GM23338 (cell line): ENCODE data around the gene CYYR1. TPM values are rescaled to one million over a fixed set of nuclear protein-coding genes. Genes with fewer than 3 reads are reported as not detected.

Experiments used
- EZH2phosphoT487 ChIP-seq: fragments of 200-600 bp; sonication (generic); IDR thresholded peaks from one replicate; pipeline ENCODE4 v1.8.1; 2018; ENCODE audit warnings: antibody characterized with exemption; ENCODE audit not compliant: unreplicated experiment
- NANOG ChIP-seq: IDR thresholded peaks from 2 replicates; pipeline ENCODE4 v1.6.1; 2016; ENCODE audit warnings: antibody characterized with exemption, borderline replicate concordance
- STAT1 ChIP-seq: IDR thresholded peaks from one replicate; pipeline ENCODE4 v1.6.1; 2016; ENCODE audit warnings: antibody characterized with exemption; ENCODE audit not compliant: unreplicated experiment
- ZNF331 ChIP-seq: fragments of 250-450 bp; sonication (Bioruptor Pico); IDR thresholded peaks from 2 replicates; pipeline ENCODE4 v1.5.0; 2020; ENCODE audit warnings: low read depth, mild to moderate bottlenecking, moderate library complexity
- polyA plus RNA-seq: library from polyadenylated mRNA; unstranded; fragments of >200 nt; fragmentation: Nextera tagmentation; extraction: Ambion mirVana; gene quantifications from 2 replicates; pipeline ENCODE4 v1.2.1, GENCODE V29; 2016
- total RNA-seq: library from RNA; depleted of rRNA; stranded (reverse); fragments of >200 nt; shearing (Covaris generic); gene quantifications from 2 replicates; pipeline ENCODE4 v1.2.3, GENCODE V29; 2014
- TF ChIP-seq, protein P1 (sequence below): fragments of 250-450 bp; sonication (Bioruptor Pico); IDR thresholded peaks from 2 replicates; pipeline ENCODE4 v1.5.0; 2020; ENCODE audit warnings: mild to moderate bottlenecking, moderate library complexity
- TF ChIP-seq, protein P2 (sequence below): IDR thresholded peaks from one replicate; pipeline ENCODE4 v1.6.1; 2018; ENCODE audit warnings: antibody characterized with exemption; ENCODE audit not compliant: unreplicated experiment

Gene CYYR1
- total and polyA plus RNA-seq, 2 experiments from 2014 or later: 23.8 to 25.4 TPM

DNA sequence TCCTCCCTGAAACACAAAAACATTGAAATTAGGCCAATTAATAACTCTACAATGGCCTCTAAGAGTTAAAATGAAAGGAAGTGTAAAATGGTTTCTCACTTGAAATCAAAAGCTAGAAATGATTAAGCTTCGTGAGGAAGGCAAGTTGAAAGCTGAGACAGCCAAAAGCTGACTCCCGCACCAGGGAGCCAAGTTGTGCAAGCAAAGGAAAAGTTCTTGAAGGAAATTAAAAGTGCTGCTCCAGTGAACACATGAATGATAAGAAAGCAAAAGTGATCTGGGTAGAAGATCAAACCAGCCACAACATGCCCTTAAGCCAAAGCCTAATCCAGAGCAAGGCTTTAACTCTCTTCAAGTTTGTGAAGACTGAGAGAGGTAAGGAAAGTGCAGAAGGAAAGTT is 22.8 kb downstream of the CYYR1 start (continued):
- TF ChIP-seq, protein P1, sequence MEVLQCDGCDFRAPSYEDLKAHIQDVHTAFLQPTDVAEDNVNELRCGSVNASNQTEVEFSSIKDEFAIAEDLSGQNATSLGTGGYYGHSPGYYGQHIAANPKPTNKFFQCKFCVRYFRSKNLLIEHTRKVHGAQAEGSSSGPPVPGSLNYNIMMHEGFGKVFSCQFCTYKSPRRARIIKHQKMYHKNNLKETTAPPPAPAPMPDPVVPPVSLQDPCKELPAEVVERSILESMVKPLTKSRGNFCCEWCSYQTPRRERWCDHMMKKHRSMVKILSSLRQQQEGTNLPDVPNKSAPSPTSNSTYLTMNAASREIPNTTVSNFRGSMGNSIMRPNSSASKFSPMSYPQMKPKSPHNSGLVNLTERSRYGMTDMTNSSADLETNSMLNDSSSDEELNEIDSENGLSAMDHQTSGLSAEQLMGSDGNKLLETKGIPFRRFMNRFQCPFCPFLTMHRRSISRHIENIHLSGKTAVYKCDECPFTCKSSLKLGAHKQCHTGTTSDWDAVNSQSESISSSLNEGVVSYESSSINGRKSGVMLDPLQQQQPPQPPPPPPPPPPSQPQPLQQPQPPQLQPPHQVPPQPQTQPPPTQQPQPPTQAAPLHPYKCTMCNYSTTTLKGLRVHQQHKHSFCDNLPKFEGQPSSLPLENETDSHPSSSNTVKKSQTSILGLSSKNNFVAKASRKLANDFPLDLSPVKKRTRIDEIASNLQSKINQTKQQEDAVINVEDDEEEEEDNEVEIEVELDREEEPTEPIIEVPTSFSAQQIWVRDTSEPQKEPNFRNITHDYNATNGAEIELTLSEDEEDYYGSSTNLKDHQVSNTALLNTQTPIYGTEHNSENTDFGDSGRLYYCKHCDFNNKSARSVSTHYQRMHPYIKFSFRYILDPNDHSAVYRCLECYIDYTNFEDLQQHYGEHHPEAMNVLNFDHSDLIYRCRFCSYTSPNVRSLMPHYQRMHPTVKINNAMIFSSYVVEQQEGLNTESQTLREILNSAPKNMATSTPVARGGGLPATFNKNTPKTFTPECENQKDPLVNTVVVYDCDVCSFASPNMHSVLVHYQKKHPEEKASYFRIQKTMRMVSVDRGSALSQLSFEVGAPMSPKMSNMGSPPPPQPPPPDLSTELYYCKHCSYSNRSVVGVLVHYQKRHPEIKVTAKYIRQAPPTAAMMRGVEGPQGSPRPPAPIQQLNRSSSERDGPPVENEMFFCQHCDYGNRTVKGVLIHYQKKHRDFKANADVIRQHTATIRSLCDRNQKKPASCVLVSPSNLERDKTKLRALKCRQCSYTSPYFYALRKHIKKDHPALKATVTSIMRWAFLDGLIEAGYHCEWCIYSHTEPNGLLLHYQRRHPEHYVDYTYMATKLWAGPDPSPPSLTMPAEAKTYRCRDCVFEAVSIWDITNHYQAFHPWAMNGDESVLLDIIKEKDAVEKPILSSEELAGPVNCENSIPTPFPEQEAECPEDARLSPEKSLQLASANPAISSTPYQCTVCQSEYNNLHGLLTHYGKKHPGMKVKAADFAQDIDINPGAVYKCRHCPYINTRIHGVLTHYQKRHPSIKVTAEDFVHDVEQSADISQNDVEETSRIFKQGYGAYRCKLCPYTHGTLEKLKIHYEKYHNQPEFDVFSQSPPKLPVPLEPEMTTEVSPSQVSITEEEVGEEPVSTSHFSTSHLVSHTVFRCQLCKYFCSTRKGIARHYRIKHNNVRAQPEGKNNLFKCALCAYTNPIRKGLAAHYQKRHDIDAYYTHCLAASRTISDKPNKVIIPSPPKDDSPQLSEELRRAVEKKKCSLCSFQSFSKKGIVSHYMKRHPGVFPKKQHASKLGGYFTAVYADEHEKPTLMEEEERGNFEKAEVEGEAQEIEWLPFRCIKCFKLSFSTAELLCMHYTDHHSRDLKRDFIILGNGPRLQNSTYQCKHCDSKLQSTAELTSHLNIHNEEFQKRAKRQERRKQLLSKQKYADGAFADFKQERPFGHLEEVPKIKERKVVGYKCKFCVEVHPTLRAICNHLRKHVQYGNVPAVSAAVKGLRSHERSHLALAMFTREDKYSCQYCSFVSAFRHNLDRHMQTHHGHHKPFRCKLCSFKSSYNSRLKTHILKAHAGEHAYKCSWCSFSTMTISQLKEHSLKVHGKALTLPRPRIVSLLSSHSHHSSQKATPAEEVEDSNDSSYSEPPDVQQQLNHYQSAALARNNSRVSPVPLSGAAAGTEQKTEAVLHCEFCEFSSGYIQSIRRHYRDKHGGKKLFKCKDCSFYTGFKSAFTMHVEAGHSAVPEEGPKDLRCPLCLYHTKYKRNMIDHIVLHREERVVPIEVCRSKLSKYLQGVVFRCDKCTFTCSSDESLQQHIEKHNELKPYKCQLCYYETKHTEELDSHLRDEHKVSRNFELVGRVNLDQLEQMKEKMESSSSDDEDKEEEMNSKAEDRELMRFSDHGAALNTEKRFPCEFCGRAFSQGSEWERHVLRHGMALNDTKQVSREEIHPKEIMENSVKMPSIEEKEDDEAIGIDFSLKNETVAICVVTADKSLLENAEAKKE (CRISPR knock-in tag): no peak
- TF ChIP-seq EZH2phosphoT487 (no peak), NANOG (no peak), ZNF331 (no peak), STAT1 (no peak)
- TF ChIP-seq, protein P2, sequence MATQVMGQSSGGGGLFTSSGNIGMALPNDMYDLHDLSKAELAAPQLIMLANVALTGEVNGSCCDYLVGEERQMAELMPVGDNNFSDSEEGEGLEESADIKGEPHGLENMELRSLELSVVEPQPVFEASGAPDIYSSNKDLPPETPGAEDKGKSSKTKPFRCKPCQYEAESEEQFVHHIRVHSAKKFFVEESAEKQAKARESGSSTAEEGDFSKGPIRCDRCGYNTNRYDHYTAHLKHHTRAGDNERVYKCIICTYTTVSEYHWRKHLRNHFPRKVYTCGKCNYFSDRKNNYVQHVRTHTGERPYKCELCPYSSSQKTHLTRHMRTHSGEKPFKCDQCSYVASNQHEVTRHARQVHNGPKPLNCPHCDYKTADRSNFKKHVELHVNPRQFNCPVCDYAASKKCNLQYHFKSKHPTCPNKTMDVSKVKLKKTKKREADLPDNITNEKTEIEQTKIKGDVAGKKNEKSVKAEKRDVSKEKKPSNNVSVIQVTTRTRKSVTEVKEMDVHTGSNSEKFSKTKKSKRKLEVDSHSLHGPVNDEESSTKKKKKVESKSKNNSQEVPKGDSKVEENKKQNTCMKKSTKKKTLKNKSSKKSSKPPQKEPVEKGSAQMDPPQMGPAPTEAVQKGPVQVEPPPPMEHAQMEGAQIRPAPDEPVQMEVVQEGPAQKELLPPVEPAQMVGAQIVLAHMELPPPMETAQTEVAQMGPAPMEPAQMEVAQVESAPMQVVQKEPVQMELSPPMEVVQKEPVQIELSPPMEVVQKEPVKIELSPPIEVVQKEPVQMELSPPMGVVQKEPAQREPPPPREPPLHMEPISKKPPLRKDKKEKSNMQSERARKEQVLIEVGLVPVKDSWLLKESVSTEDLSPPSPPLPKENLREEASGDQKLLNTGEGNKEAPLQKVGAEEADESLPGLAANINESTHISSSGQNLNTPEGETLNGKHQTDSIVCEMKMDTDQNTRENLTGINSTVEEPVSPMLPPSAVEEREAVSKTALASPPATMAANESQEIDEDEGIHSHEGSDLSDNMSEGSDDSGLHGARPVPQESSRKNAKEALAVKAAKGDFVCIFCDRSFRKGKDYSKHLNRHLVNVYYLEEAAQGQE: no peak
